Retinal pigment epithelial cell (primary cell): ENCODE measurements around the gene STXBP4.

ENCODE experiments used
- DNase-seq: peaks from one replicate; pipeline ENCODE4 v3.0.0-alpha.2; 2010; ENCODE audit warnings: low read depth
- H3K4me3 ChIP-seq: 2 replicates; pipeline ENCODE4 v1.5.1; 2011; ENCODE audit warnings: mild to moderate bottlenecking, low read length, control low read depth, moderate library complexity
- TF ChIP-seq, protein P1 (sequence below): conservative IDR thresholded peaks from 2 replicates; pipeline ENCODE4 v1.5.1; 2011; ENCODE audit warnings: low read depth, low read length, control low read depth, inconsistent platforms

STXBP4 gene

DNA sequence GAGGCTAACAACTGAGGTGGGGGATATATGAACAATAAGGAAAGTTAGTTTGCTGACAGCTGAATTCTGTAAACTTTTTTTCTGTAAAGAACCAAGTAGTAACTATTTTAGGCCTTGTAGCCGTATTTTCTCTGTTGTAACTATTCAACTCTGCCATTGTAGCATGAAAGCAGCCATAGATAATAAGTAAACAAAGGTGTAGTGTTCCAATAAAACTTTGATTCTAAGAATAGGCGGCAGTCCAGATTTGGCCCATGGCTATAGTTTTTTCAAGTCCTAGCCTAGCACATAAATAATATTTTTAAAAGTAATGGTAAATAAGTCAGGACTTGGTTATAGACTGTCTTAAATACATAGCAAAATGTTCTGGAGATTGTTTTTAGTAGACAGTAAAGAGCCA is 142.0 kb downstream of the STXBP4 start:
- no peak overlapping the region for H3K4me3 ChIP-seq
- TF ChIP-seq, protein P1, sequence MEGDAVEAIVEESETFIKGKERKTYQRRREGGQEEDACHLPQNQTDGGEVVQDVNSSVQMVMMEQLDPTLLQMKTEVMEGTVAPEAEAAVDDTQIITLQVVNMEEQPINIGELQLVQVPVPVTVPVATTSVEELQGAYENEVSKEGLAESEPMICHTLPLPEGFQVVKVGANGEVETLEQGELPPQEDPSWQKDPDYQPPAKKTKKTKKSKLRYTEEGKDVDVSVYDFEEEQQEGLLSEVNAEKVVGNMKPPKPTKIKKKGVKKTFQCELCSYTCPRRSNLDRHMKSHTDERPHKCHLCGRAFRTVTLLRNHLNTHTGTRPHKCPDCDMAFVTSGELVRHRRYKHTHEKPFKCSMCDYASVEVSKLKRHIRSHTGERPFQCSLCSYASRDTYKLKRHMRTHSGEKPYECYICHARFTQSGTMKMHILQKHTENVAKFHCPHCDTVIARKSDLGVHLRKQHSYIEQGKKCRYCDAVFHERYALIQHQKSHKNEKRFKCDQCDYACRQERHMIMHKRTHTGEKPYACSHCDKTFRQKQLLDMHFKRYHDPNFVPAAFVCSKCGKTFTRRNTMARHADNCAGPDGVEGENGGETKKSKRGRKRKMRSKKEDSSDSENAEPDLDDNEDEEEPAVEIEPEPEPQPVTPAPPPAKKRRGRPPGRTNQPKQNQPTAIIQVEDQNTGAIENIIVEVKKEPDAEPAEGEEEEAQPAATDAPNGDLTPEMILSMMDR, result no peak
- no peak for DNase-seq

DNA sequence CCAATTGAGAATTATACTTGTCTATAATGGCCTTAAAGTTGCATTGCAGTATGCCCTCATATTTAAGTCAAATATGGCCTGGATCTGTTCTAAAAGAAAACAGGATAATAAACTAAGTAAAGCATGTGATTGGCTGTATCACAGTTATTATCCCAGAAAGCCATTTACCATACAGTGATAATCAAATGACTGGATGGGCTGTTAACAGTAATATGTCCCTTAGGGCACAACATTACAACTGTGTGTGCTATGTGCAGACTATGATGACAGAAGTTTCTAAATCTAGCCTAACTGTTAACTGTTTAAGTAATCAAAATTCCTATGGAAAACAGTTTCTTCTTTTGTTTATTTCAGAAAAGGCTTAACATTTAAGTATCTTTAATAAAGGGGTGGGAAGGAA is 145.7 kb downstream of the STXBP4 start:
- TF ChIP-seq, protein P1, result no peak
- H3K4me3 ChIP-seq, result no peak overlapping the region

DNA sequence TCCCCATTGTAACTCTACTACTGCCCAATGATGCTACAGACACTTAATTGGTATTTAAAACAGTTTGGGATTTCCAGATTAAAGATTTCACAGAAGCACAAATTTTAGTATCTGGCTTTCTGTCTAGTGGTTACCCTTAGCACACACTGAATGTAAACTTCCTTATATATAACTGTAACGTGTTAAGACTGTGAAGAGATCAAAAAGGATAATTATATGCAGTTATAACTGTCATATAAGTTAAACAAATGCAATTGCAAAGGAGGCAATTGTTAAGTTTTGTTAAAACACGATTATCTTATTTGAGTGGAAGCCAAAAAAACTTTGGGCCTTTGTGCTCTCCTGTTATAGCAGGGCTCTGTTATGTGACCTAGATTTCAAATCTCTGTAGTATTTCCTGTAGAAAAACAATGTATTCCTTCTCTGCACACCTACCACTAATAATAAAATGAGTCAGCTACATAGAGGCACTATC is 147.9 kb downstream of the STXBP4 start:
- DNase-seq, result no peak
- H3K4me3 ChIP-seq, result no peak overlapping the region
- TF ChIP-seq, protein P1, result no peak

More for the DNA sequence above, 145.7 kb downstream of the STXBP4 start:
- no peak for DNase-seq

DNA sequence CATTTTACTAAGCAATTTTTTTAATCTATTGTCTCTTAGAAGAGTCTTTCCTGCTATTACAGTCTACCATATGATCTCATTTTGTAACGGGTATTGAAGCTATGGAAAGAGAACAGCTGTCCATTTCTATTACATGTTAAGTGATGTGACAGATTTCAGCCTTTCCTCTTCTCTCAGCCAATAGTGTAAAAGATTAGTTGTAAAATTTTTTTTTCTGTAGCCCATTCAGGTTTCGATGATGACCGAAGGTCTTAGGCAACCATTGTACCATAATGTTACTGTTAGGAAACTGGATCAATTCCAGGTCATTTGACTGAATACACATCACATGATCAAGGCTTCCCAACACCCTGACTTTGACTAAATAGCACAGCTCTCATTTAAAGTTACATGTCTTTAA is 148.6 kb downstream of the STXBP4 start:
- DNase-seq, result no peak
- H3K4me3 ChIP-seq, result no peak overlapping the region
- TF ChIP-seq, protein P1, result no peak

DNA sequence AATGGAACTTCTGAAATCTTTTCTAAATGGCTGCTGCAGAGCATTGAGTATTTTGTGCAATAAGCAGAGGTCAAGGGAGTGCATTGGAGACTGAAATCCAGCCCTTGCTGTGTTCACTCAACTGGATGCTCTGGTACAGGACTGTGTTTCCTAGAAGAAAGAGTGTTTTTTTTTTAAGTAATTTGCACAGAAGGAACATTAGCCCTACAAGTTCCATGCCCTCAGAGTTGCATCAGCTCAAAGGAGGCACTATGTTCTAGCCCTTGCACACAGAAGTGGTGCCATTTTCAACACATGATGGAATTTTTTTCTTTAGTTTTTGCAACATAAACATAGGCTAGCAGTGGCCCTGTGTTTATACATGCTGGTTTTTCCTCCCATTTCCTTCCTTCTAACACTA is 152.1 kb downstream of the STXBP4 start:
- no peak overlapping the region for H3K4me3 ChIP-seq
- TF ChIP-seq, protein P1, result no peak

DNA sequence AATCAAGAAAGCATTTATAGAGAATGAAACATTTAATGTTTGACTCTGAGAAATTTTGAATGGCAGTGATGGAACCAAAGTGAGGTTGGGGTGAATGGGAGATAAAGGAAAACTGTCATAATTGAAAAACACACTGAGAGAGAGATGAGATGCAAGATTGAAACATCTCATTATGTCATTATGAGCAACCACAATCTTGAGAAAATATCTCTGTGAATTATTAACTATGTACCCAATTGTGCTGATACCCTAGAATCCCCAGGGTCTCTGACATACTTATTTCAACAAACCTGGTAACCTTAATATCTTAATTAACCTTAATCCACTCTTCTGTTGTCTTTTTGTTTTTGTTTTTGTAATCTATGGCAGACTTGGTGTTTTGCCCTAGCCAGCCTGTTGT is 152.7 kb downstream of the STXBP4 start:
- TF ChIP-seq, protein P1, result no peak
- no peak for DNase-seq
- no peak overlapping the region for H3K4me3 ChIP-seq

More for the DNA sequence above, 152.1 kb downstream of the STXBP4 start:
- DNase-seq, result no peak

DNA sequence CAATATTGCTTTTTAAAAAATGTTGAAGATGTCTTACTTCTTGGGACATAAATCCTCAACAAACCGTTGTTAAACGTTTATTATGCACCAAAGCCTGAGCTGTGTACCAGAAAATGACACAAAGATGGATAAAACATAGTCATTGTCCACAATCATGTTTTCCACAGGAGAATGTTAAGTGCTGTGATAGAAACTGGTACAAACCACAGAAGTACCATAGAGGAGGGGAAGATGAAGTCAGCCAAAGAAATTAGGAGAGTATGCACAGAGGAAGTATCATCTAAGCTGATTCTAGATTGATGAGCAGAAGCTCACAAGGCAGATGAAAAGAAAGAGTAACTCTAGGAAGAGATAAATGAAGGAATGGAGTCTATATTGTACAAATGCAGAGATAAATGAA is 153.5 kb downstream of the STXBP4 start:
- H3K4me3 ChIP-seq, result no peak overlapping the region
- TF ChIP-seq, protein P1, result no peak
- no peak for DNase-seq
